K562 (cell line): Measurements from ENCODE around the gene CYP46A1. TPM values are rescaled to one million over a fixed set of nuclear protein-coding genes. Genes with fewer than 3 reads are reported as not detected.

Experiments
- ATAC-seq: fragments of 200-7000 bp; cut with Tn5 transposase; 3 replicates; pipeline ENCODE4 v1.9.1; 2020; ENCODE audit warnings: moderate library complexity
- BruUV-seq: library from RNA; stranded (reverse); fragments of 400-500 nt; replicated peaks from 2 replicates; lab custom pipeline; 2021; lab: Mats Ljungman, UMichigan
- CTCF ChIA-PET: fragments of 300-600 bp; formaldehyde crosslinking; extraction: SDS; loops from one replicate; lab custom pipeline; 2021; ENCODE audit warnings: low intra/inter-chr PET ratio; lab: Yijun Ruan, JAX
- POLR2A ChIA-PET: fragments of 300-600, 350-650 bp; sonication (Branson Sonifier 250); formaldehyde crosslinking; extraction: SDS; loops from one replicate; lab custom pipeline; 2021; ENCODE audit warnings: antibody characterized with exemption, inconsistent platforms; lab: Yijun Ruan, JAX
- DNase-seq, 4 experiments: peaks; one replicate each; pipeline versions ENCODE4 v3.0.0 to v3.0.0-alpha.2; 2011 to 2018; ENCODE audit warnings: low spot score in 3 of 4, mixed read lengths in 3 of 4; ENCODE audit errors: extremely low read depth in 1 of 4
- FAIRE-seq: peaks from 2 replicates; lab custom pipeline; 2011; peaks lifted over from hg19 to GRCh38; lab: Jason Lieb, UNC
- H2AFZ ChIP-seq: 2 replicates; pipeline ENCODE4 v1.6.0; 2011; ENCODE audit warnings: low read depth, low read length, control low read depth, inconsistent platforms
- H3K27ac ChIP-seq: fragments of 200-600 bp; 3 replicates; pipeline ENCODE4 v1.8.0; 2011; ENCODE audit warnings: low read depth, mild to moderate bottlenecking, control low read depth, inconsistent platforms, low read length, moderate library complexity, mixed read lengths; ENCODE audit errors: extremely low read depth
- H3K27me3 ChIP-seq, 2 experiments: fragments of 300-600 bp in 1 of 2; 2 replicates in 1 of 2; 3 replicates in 1 of 2; pipeline versions ENCODE4 v1.6.0 to v1.8.0; 2011; ENCODE audit warnings: inconsistent platforms in 2 of 2, low read length in 2 of 2, mild to moderate bottlenecking in 1 of 2, mixed read lengths in 1 of 2, moderate library complexity in 1 of 2; ENCODE audit not compliant: control insufficient read depth in 2 of 2, insufficient read depth in 2 of 2
- H3K36me3 ChIP-seq: fragments of 300-600 bp; 3 replicates; pipeline ENCODE4 v1.8.0; 2011; ENCODE audit warnings: mild to moderate bottlenecking, low read length, inconsistent platforms; ENCODE audit not compliant: control insufficient read depth, insufficient read depth
- H3K4me1 ChIP-seq, 2 experiments: fragments of 200-600 bp in 1 of 2; replicated peaks in 1 of 2; 2 replicates in 1 of 2; 3 replicates in 1 of 2; pipeline versions ENCODE4 v1.5.1 to v1.8.0; 2011; ENCODE audit warnings: inconsistent platforms in 2 of 2, low read length in 2 of 2, mild to moderate bottlenecking in 1 of 2, mixed read lengths in 1 of 2, moderate library complexity in 1 of 2; ENCODE audit not compliant: control insufficient read depth in 2 of 2, insufficient read depth in 2 of 2
- H3K4me2 ChIP-seq: 2 replicates; pipeline ENCODE4 v1.6.1; 2011; ENCODE audit warnings: low read length, control low read depth, inconsistent platforms, mixed read lengths; ENCODE audit not compliant: insufficient read depth
- H3K4me3 ChIP-seq: fragments of 200-600 bp; sonication (generic), shearing (Covaris generic); 2 replicates; pipeline ENCODE4 v1.5.1; 2016; ENCODE audit warnings: control low read depth, inconsistent platforms
- H3K79me2 ChIP-seq: fragments of 200-600 bp; 3 replicates; pipeline ENCODE4 v1.8.0; 2011; ENCODE audit warnings: low read length, inconsistent platforms; ENCODE audit not compliant: control insufficient read depth, insufficient read depth
- H3K9ac ChIP-seq, 2 experiments: 2 replicates each; pipeline versions ENCODE4 v1.6.0 to v1.6.1; 2011; ENCODE audit warnings: low read depth in 2 of 2, low read length in 2 of 2, control low read depth in 1 of 2, inconsistent platforms in 1 of 2, mild to moderate bottlenecking in 1 of 2, mixed read lengths in 1 of 2; ENCODE audit not compliant: insufficient read depth in 1 of 2
- H3K9me1 ChIP-seq: one replicate; pipeline ENCODE4 v1.6.0; 2011; ENCODE audit warnings: inconsistent platforms, mild to moderate bottlenecking, low read length, moderate library complexity; ENCODE audit not compliant: control insufficient read depth, insufficient read depth
- H3K9me3 ChIP-seq: replicated peaks from 2 replicates; pipeline ENCODE4 v1.5.1; 2011; ENCODE audit warnings: low read depth, low read length, inconsistent platforms; ENCODE audit not compliant: control insufficient read depth, insufficient read depth
- H4K20me1 ChIP-seq: replicated peaks from 2 replicates; pipeline ENCODE4 v1.6.1; 2011; ENCODE audit warnings: low read length, inconsistent platforms, mixed read lengths; ENCODE audit not compliant: control insufficient read depth, insufficient read depth
- CTBP1 ChIP-seq: fragments of 450-650 bp; IDR thresholded peaks from 2 replicates; pipeline ENCODE4 v1.6.1; 2016; ENCODE audit warnings: borderline replicate concordance
- ELK3 ChIP-seq: fragments of 450-650 bp; formaldehyde crosslinking; IDR thresholded peaks from 2 replicates; pipeline ENCODE4 v1.4.0; 2020; ENCODE audit warnings: mild to moderate bottlenecking
- MED1 ChIP-seq: sonication (generic); formaldehyde crosslinking; IDR thresholded peaks from 2 replicates; pipeline ENCODE4 v1.8.1; 2023; ENCODE audit warnings: missing genetic modification reagents, borderline replicate concordance
- MLLT1 ChIP-seq, 2 experiments: fragments of 450-650 bp; IDR thresholded peaks; 2 replicates each; pipeline ENCODE4 v1.6.1; 2016
- RBM22 ChIP-seq: fragments of 200-400 bp; formaldehyde crosslinking; IDR thresholded peaks from 2 replicates; pipeline ENCODE4 v1.6.1; 2018; ENCODE audit warnings: low read length, low read depth; ENCODE audit not compliant: poor library complexity, severe bottlenecking
- SMAD4 ChIP-seq: fragments of 250-450 bp; sonication (Bioruptor Pico); conservative IDR thresholded peaks from 2 replicates; pipeline ENCODE4 v1.8.0; 2021; ENCODE audit warnings: inconsistent platforms, mild to moderate bottlenecking, moderate library complexity
- WGBS: fragments of 100-300 bp; shearing (Covaris generic); methylation state at CpG from one replicate; pipeline ENCODE4 v1.1.6; 2016; ENCODE audit warnings: low coverage, mixed read lengths; ENCODE audit not compliant: insufficient coverage; ENCODE audit errors: missing lambda C conversion rate; 5-methylcytosine and 5-hydroxymethylcytosine counted together
- in situ Hi-C: fragments of 300-500 bp; cut with MboI; formaldehyde crosslinking; loops from 4 replicates; pipeline ENCODE4 v1.15.0; 2018; ENCODE audit warnings: inconsistent platforms, mixed read lengths
- intact Hi-C: fragments of 100-400 bp; cut with micrococcal nuclease; formaldehyde crosslinking; loops from 2 replicates; pipeline ENCODE4 v1.14.2; 2022
- polyA plus RNA-seq, 8 experiments: library from polyadenylated mRNA; depleted of rRNA in 4 of 8; stranded (reverse) in 5 of 8; unstranded in 3 of 8; fragments of >200 nt; fragmentation: Nextera tagmentation in 2 of 8; fragmentation: Illumina TruSeq in 1 of 8; extraction: Ambion mirVana in 2 of 8; extraction: Trizol in 1 of 8; gene quantifications; 2 replicates each; pipeline versions ENCODE4 v1.2.1 to v1.2.3, GENCODE V29; 2011 to 2014; ENCODE audit warnings: inconsistent platforms in 1 of 8, missing spikeins in 1 of 8
- total RNA-seq, 7 experiments: library from RNA; depleted of rRNA in 6 of 7; stranded (reverse); fragments of >200 nt in 6 of 7; fragmentation: Illumina TruSeq in 2 of 7; extraction: Trizol in 2 of 7; gene quantifications; 2 replicates each; pipeline versions ENCODE4 v1.2.1 to v1.2.3, GENCODE V29; 2011 to 2021; ENCODE audit warnings: low replicate concordance in 1 of 7
- TF ChIP-seq, protein P1 (sequence below): sonication (generic); formaldehyde crosslinking; IDR thresholded peaks from 2 replicates; pipeline ENCODE4 v1.9.0; 2022; ENCODE audit warnings: mild to moderate bottlenecking, missing genetic modification reagents

Gene CYP46A1
- total and polyA plus RNA-seq, 9 of the 15 experiments (the other 6 are each of a cell fraction or from before 2014, with no cell fraction given): not detected

DNA sequence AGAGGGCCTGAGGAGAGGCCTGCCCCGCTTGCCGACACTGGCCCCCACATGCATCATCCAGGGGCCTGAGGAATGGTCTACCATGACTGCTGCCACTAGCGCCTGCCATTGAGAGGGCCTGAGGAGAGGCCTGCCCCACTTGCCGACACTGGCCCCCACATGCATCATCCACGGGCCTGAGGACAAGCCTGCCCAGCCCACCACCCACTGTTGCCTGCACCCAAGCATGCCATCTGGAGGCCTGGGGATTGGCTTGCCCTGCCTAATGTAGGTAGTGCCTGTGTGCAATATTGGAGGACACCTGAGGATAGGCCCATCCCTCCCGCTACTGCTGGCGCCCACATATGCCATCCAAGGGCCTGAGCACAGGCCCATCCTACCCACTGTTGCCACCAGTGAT is 24.4 kb downstream of the CYP46A1 start:
- Histone ChIP-seq H3K9me3 (no peaks in the 10 kb centered on the region; the same call in none of the 2 replicates), H3K79me2 (no peaks in the 10 kb centered on the region), H3K4me3 (no peak overlapping the region), H3K4me2 (no peak overlapping the region), H3K27ac (no peak overlapping the region), H3K9me1 (no peaks in the 10 kb centered on the region), H4K20me1 (no peaks in the 10 kb centered on the region), H2AFZ (no peak overlapping the region), H3K4me1 (no peaks in the 10 kb centered on the region), H3K36me3 (no peaks in the 10 kb centered on the region), H3K9ac (no peak overlapping the region), H3K27me3 (no peaks in the 10 kb centered on the region; a peak in 1 of 5 replicates)
- ATAC-seq (no peak), DNase-seq (no peak), FAIRE-seq (no peak)
- in situ Hi-C loops: no loop called here
- TF ChIP-seq, protein P1, sequence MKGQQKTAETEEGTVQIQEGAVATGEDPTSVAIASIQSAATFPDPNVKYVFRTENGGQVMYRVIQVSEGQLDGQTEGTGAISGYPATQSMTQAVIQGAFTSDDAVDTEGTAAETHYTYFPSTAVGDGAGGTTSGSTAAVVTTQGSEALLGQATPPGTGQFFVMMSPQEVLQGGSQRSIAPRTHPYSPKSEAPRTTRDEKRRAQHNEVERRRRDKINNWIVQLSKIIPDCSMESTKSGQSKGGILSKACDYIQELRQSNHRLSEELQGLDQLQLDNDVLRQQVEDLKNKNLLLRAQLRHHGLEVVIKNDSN (CRISPR knock-in tag): no peak
- TF ChIP-seq MED1 (CRISPR knock-in tag): no peak
- TF ChIP-seq MLLT1 (IDR thresholded peaks at IDR 0.05): no peak
- TF ChIP-seq SMAD4 (CRISPR knock-in tag): no peak
- no peak for TF ChIP-seq ELK3 (CRISPR knock-in tag)
- TF ChIP-seq CTBP1: no peak
- TF ChIP-seq RBM22: no peak
- intact Hi-C loops: no loop called here
- BruUV-seq: no TSS peak
- CTCF ChIA-PET: no interaction called here
- WGBS: 0% methylated on average over 7 of the region's 7 CpGs
- POLR2A ChIA-PET: no interaction called here
